ENCODE measurements around the gene SUN2. TPM values are rescaled to one million over a fixed set of nuclear protein-coding genes. Genes with fewer than 3 reads are reported as not detected.
A peak's percentile ranks its signal among the peaks of the same experiment; 100 is the strongest.

Gene SUN2
- total and polyA plus RNA-seq, 2 of the 8 experiments (the other 6 are each of a cell fraction or from before 2014, with no cell fraction given), result 5.1 to 10.5 TPM

GRCh38 chr22:38706101-38706900 is 49.5 kb downstream of the SUN2 start:
- H4K5ac ChIP-seq (ENCODE audit: insufficient read length, low read depth, low read length), result no peak overlapping the region
- H3K9me3 ChIP-seq (ENCODE audit: insufficient read depth in 2 of 2, low read depth in 1 of 2, low read length in 1 of 2), result no peaks in the 10 kb centered on the region
- peaks cover 26 to 53% of the 10 kb centered on the region in 2 experiments for H3K79me2 ChIP-seq (ENCODE audit: control insufficient read depth in 1 of 2, insufficient read depth in 2 of 2, low read length in 2 of 2)
- peak overlapping the region; percentile 82 to 88 for H3K4me2 ChIP-seq (ENCODE audit: insufficient read depth in 1 of 2, low read depth in 2 of 2, low read length in 2 of 2)
- peaks cover 10 to 19% (median 14%) of the 10 kb centered on the region in 4 experiments; a peak in 5 of 7 replicates for H3K4me1 ChIP-seq (replicated peaks in 1 of 4; ENCODE audit: control insufficient read depth in 3 of 4, insufficient read depth in 4 of 4, low read length in 3 of 4)
- H2BK5ac ChIP-seq (ENCODE audit: low read depth, low read length), result peak overlapping the region; percentile 41
- no peak overlapping the region for H2BK15ac ChIP-seq (ENCODE audit: low read length)
- peak overlapping the region; percentile 76; the same call in 1 of the 2 replicates for H3K18ac ChIP-seq (ENCODE audit: extremely low read depth, low read length)
- peaks cover 17 to 19% of the 10 kb centered on the region in 2 experiments for H4K20me1 ChIP-seq (replicated peaks in 1 of 2; ENCODE audit: control insufficient read depth in 1 of 2, insufficient read depth in 2 of 2, low read length in 2 of 2)
- no peak for FAIRE-seq
- WGBS, 2 experiments (ENCODE audit: extremely low coverage in 1 of 2, insufficient coverage in 1 of 2, insufficient read length in 1 of 2, insufficient replicate concordance in 2 of 2, low coverage in 1 of 2, low lambda C conversion rate in 2 of 2, missing lambda C conversion rate in 1 of 2), result 3% methylated on average over 43 of the region's 80 CpGs; no CpG with 5 or more reads in 1 of the 2 experiments
- H3K4ac ChIP-seq (replicated peaks; ENCODE audit: insufficient read length, low read depth, low read length), result no peak overlapping the region
- H2BK20ac ChIP-seq (ENCODE audit: low read length), result no peak overlapping the region
- peaks cover 0 to 14% (median 6%) of the 10 kb centered on the region in 4 experiments; a peak in 4 of 8 replicates for H3K36me3 ChIP-seq (ENCODE audit: control insufficient read depth in 2 of 4, insufficient read depth in 4 of 4, low read length in 3 of 4)
- H4K8ac ChIP-seq (ENCODE audit: extremely low read depth, insufficient read depth, low read length), result peak overlapping the region; percentile 96
- peak overlapping the region; percentile 78 to 99 (median 88) for H3K9ac ChIP-seq (replicated peaks in 1 of 4; ENCODE audit: extremely low read depth in 1 of 4, low read depth in 3 of 4, low read length in 3 of 4)
- ChIA-PET CTCF (ENCODE audit: partially characterized antibody) (interaction anchor here (0.9 to 3.3 kb wide), 4 partner anchors 19 to 61 kb away, joined by 3 to 19 read pairs (median 3); partner anchors contain the start of gene TOMM22), POLR2A (ENCODE audit: partially characterized antibody) (interaction anchor here (0.5 to 5.6 kb wide), 15 partner anchors 9 to 838 kb away, joined by 3 to 39 read pairs (median 3); partner anchors contain the start of genes FAM227A and TOMM22)
- peak overlapping the region; percentile 87 for H3K27ac ChIP-seq (ENCODE audit: low read depth, low read length)
- H2BK12ac ChIP-seq (ENCODE audit: low read depth, low read length), result no peak overlapping the region
- peaks cover 9% of the 10 kb centered on the region for H3K23me2 ChIP-seq (ENCODE audit: low read depth, low read length)
- H2BK120ac ChIP-seq (replicated peaks; ENCODE audit: low read depth, low read length), result no peak overlapping the region
- DNase-seq (ENCODE audit: low read depth in 1 of 2, low spot score in 2 of 2), result peak in 1 of 2 experiments; percentile 57
- H2AFZ ChIP-seq (ENCODE audit: low read length), result no peak overlapping the region
- no peaks in the 10 kb centered on the region for H3K27me3 ChIP-seq (replicated peaks in 1 of 4; ENCODE audit: control insufficient read depth in 3 of 4, extremely low read depth in 1 of 4, insufficient read depth in 3 of 4, low read length in 3 of 4)
- H3K23ac ChIP-seq (ENCODE audit: insufficient read length), result no peak overlapping the region
- no peak overlapping the region for H3K14ac ChIP-seq (ENCODE audit: insufficient read length)
- H3K4me3 ChIP-seq (ENCODE audit: extremely low read depth in 1 of 4, insufficient read depth in 2 of 4, low read depth in 3 of 4, low read length in 4 of 4), result peak overlapping the region; percentile 82 to 95 (median 90)
- no peak overlapping the region for H3K56ac ChIP-seq (replicated peaks; ENCODE audit: insufficient read length, low read depth, low read length)
- H4K91ac ChIP-seq (replicated peaks; ENCODE audit: insufficient read length, low read length), result no peak overlapping the region
- 0 out of 2 replicates have a peak, but pooled peaks cover 4% of the 10 kb centered on the region for H3K79me1 ChIP-seq (ENCODE audit: low read depth, low read length)
- H2AK5ac ChIP-seq (ENCODE audit: low read depth, low read length), result no peak overlapping the region
- TF ChIP-seq SIN3A (conservative IDR thresholded peaks at IDR 0.05 in 1 of 2, IDR thresholded peaks at IDR 0.05 in 1 of 2; ENCODE audit: low read depth in 1 of 2, low read length in 2 of 2) (peak in 1 of 2 experiments; percentile 71; a peak in 1 of 4 replicates), KDM4A (IDR thresholded peaks at IDR 0.05; ENCODE audit: low read depth, low read length, severe bottlenecking) (peak; percentile 57), BCL11A (IDR thresholded peaks at IDR 0.05; ENCODE audit: low read depth in 2 of 2, low read length in 2 of 2) (no peak), USF2 (IDR thresholded peaks at IDR 0.05; ENCODE audit: low read length) (no peak), HDAC2 (IDR thresholded peaks at IDR 0.05; ENCODE audit: borderline replicate concordance in 1 of 2, low read depth in 2 of 2, low read length in 2 of 2) (peak in 1 of 2 experiments; percentile 62; a peak in 1 of 4 replicates), SUZ12 (IDR thresholded peaks at IDR 0.05; ENCODE audit: low read length) (no peak), POLR2AphosphoS5 (IDR thresholded peaks at IDR 0.05; ENCODE audit: low read depth, low read length) (peak; percentile 3; the same call in 1 of the 2 replicates)
- TF ChIP-seq, protein P1, sequence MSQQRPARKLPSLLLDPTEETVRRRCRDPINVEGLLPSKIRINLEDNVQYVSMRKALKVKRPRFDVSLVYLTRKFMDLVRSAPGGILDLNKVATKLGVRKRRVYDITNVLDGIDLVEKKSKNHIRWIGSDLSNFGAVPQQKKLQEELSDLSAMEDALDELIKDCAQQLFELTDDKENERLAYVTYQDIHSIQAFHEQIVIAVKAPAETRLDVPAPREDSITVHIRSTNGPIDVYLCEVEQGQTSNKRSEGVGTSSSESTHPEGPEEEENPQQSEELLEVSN (IDR thresholded peaks at IDR 0.05), result peak; percentile 64
